Neural progenitor cell (in vitro differentiated cells): ENCODE results near the gene DAP.

Experiments used
- EZH2 ChIP-seq: fragments of 200-600 bp; sonication (generic); IDR thresholded peaks from 2 replicates; pipeline ENCODE4 v1.6.1; 2017; ENCODE audit warnings: antibody characterized with exemption, mild to moderate bottlenecking, moderate library complexity
- EZH2phosphoT487 ChIP-seq: fragments of 200-600 bp; sonication (generic); IDR thresholded peaks from 2 replicates; pipeline ENCODE4 v1.6.1; 2017; ENCODE audit warnings: antibody characterized with exemption
- TF ChIP-seq, protein P1 (sequence below): fragments of 200-600 bp; sonication (generic); IDR thresholded peaks from 2 replicates; pipeline ENCODE4 v1.5.1; 2017; ENCODE audit warnings: antibody characterized with exemption, mild to moderate bottlenecking

DNA sequence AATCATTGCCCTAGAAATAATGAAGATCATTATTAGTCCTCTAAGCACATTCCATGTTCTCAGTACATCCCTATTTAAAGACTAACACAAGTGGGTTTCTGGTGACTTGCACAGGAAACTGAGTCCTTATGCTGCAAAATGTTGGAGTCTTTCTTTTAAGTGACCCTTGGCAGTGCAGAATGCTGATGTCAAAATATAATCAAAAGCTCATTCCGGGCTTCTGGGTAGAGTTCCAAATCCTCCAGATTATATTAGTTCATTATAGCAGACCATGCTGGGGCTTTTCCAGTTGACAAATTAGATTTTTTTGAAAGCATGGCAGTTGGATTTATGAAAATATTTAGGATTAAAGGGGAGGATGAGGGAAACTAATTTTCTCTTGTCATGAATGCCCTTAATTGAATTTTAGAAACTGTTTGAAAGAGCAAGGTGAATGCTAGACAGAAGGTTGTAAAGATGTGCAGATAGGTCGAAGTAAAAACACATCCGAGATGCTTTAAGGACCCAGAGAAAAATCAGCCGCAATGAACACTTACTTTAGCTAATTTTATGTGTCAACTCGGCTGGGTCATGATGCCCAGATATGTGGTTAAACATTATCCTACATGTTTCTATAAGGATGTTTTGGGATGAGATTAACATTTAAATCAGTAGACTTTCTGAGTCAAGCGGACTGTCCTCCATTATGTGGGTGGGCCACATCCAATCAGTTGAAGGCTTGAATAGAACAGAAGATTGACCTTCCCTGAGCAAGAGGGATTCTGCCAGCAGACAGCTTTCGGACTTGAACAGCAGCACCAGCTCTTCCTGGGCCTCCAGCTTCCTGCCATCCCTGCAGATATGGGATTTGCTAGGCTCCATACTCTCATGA lies 88.7 kb downstream of the DAP start:
- TF ChIP-seq, protein P1, sequence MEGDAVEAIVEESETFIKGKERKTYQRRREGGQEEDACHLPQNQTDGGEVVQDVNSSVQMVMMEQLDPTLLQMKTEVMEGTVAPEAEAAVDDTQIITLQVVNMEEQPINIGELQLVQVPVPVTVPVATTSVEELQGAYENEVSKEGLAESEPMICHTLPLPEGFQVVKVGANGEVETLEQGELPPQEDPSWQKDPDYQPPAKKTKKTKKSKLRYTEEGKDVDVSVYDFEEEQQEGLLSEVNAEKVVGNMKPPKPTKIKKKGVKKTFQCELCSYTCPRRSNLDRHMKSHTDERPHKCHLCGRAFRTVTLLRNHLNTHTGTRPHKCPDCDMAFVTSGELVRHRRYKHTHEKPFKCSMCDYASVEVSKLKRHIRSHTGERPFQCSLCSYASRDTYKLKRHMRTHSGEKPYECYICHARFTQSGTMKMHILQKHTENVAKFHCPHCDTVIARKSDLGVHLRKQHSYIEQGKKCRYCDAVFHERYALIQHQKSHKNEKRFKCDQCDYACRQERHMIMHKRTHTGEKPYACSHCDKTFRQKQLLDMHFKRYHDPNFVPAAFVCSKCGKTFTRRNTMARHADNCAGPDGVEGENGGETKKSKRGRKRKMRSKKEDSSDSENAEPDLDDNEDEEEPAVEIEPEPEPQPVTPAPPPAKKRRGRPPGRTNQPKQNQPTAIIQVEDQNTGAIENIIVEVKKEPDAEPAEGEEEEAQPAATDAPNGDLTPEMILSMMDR, result no peak
- TF ChIP-seq EZH2 (no peak), EZH2phosphoT487 (no peak)
